ENCODE measurements around the gene KDELR1. TPM values are rescaled to one million over a fixed set of nuclear protein-coding genes. Genes with fewer than 3 reads are reported as not detected.

KDELR1 gene
- total RNA-seq, 2 donors from 2014 or later = 233 to 249 TPM

DNA sequence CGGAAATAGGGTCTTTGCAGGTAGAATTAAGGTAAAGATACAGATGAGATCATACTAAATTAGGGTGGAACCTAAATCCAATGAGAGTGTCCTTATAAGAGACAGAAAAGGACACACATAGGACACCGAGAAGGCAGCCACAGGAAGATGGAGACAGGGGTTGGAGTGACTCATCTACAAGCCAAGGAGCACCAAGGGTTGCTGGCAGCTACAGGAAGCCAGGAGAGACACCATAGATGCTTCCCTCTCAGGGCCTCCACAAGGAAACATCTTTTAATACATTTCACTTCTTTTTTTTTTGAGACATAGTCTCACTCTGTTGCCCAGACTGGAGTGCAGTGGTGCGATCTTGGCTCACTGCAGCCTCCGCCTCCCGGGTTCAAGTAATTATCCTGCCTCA, 37.7 kb downstream of the KDELR1 start:
- TF ChIP-seq, protein P1, sequence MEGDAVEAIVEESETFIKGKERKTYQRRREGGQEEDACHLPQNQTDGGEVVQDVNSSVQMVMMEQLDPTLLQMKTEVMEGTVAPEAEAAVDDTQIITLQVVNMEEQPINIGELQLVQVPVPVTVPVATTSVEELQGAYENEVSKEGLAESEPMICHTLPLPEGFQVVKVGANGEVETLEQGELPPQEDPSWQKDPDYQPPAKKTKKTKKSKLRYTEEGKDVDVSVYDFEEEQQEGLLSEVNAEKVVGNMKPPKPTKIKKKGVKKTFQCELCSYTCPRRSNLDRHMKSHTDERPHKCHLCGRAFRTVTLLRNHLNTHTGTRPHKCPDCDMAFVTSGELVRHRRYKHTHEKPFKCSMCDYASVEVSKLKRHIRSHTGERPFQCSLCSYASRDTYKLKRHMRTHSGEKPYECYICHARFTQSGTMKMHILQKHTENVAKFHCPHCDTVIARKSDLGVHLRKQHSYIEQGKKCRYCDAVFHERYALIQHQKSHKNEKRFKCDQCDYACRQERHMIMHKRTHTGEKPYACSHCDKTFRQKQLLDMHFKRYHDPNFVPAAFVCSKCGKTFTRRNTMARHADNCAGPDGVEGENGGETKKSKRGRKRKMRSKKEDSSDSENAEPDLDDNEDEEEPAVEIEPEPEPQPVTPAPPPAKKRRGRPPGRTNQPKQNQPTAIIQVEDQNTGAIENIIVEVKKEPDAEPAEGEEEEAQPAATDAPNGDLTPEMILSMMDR (IDR thresholded peaks at IDR 0.05) = no peak
- Histone ChIP-seq H3K27me3 (no peaks in the 10 kb centered on the region), H3K9me3 (no peaks in the 10 kb centered on the region), H3K4me1 (no peaks in the 10 kb centered on the region), H3K27ac (no peak overlapping the region), H3K4me3 (no peak overlapping the region), H3K36me3 (no peaks in the 10 kb centered on the region), H3K9ac (ENCODE audit: low read depth in 2 of 2, low read length in 2 of 2) (no peak overlapping the region)
- DNase-seq = no peak
- intact Hi-C loops (cut with DNase I) = loop anchor here (5.0 kb wide), 1 partner anchor 39 kb away; the partner anchor contains the start of genes GRIN2D and KDELR1

DNA sequence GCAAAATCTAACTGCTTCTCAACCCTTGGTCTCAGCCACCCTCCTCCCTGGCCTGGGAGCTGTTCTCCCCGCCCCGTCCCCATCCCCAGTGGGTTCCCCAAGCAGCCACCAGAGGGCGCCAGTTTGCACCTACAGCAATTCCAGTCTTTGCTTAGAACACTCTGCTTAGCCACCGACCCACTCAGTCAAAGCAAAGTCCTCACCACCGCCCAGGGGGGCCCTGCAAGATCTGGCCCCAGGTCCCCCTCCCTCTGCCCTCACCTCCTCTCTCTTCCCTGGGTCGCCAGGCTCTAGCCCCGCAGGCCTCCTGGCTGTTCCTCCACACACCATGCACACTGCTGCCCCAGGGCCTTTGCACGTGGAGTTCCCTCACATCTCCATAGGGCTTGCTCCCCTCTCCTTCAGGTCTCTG, 40.0 kb downstream of the KDELR1 start:
- Histone ChIP-seq H3K27ac (no peak overlapping the region), H3K27me3 (no peaks in the 10 kb centered on the region), H3K4me3 (no peak overlapping the region), H3K9ac (ENCODE audit: low read depth in 2 of 2, low read length in 2 of 2) (no peak overlapping the region), H3K4me1 (no peaks in the 10 kb centered on the region), H3K36me3 (no peaks in the 10 kb centered on the region), H3K9me3 (no peaks in the 10 kb centered on the region)
- intact Hi-C loops (cut with DNase I) = loop anchor here (5.0 kb wide), 1 partner anchor 41 kb away; the partner anchor contains the start of genes GRIN2D and KDELR1
- TF ChIP-seq, protein P1 (IDR thresholded peaks at IDR 0.05) = peak; percentile 88
- peak; percentile 87 for DNase-seq

DNA sequence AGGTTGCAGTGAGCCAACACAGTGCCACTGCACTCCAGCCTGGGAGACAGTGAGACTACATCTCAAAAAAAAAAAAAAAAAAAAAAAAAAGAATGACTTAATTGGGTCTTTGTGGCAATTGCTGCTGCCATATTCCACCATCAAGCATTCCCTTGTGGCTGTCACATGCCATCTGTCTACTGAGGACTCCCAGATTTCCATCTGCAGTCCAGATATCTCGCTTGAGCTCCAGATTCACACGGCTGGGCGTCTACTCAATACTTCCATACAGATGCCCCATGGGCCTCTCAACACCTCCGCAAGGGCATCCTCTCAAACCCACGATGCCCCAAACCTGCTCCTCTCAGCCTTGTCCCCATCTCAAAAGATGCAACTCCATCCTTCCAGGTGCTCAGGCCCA, 40.5 kb downstream of the KDELR1 start:
- no peak overlapping the region for H3K4me3 ChIP-seq
- H3K4me1 ChIP-seq = no peaks in the 10 kb centered on the region
- H3K9me3 ChIP-seq = no peaks in the 10 kb centered on the region
- TF ChIP-seq, protein P1 (IDR thresholded peaks at IDR 0.05) = no peak
- no peak overlapping the region for H3K9ac ChIP-seq (ENCODE audit: low read depth in 2 of 2, low read length in 2 of 2)
- no peaks in the 10 kb centered on the region for H3K36me3 ChIP-seq
- no peaks in the 10 kb centered on the region for H3K27me3 ChIP-seq
- intact Hi-C loops (cut with DNase I) = loop anchor here (5.0 kb wide), 1 partner anchor 41 kb away; the partner anchor contains the start of genes GRIN2D and KDELR1
- no peak overlapping the region for H3K27ac ChIP-seq
- no peak for DNase-seq

DNA sequence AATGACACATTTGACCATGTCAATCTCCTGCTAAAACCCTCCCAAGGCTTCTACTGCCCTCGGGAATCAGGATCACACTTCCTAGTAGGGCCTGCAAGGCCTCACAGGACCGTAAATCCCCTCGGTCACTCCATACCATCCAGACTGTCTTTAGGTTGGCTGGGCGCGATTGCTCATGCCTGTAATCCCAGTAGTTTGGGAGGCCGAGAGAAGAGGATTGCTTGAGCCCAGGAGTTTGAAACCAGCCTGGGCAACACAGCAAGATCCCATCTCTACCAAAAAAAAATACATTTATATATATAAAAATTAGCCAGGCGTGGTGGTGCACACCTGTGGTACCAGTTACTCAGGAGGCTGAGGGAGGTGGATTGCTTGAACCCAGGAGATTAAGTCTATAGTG, 42.6 kb downstream of the KDELR1 start:
- no peaks in the 10 kb centered on the region for H3K9me3 ChIP-seq
- H3K27me3 ChIP-seq = no peaks in the 10 kb centered on the region
- no peak overlapping the region for H3K27ac ChIP-seq
- H3K4me3 ChIP-seq = no peak overlapping the region
- intact Hi-C loops (cut with DNase I) = loop anchor here (10.0 kb wide), 1 partner anchor 84 kb away; no protein-coding TSS in a partner anchor
- DNase-seq = no peak
- no peaks in the 10 kb centered on the region for H3K4me1 ChIP-seq
- no peak overlapping the region for H3K9ac ChIP-seq (ENCODE audit: low read depth in 2 of 2, low read length in 2 of 2)
- no peaks in the 10 kb centered on the region for H3K36me3 ChIP-seq
- TF ChIP-seq, protein P1 (IDR thresholded peaks at IDR 0.05) = no peak

DNA sequence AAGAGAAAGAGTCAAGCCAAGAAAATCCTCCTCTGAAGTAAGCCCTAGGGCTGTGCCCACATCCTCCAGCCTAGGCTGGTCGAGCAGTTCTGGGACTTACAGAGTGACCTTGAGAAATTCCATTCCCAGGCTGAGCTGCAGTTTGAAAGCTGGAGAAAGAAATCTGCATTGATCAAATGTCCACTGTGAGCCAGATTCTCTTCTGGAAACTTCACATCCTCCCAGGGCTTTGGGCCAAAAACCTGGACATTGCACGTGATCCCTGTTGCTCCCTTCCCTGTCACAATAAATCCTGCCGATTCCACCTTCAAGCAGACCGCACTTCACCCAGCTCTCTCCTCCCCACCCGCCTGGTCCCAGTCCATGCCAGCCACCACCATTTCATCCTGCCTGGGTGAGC, 43.3 kb downstream of the KDELR1 start:
- DNase-seq = no peak
- no peak overlapping the region for H3K9ac ChIP-seq (ENCODE audit: low read depth in 2 of 2, low read length in 2 of 2)
- H3K27me3 ChIP-seq = no peaks in the 10 kb centered on the region
- no peak overlapping the region for H3K27ac ChIP-seq
- TF ChIP-seq, protein P1 (IDR thresholded peaks at IDR 0.05) = no peak
- H3K4me1 ChIP-seq = no peaks in the 10 kb centered on the region
- no peak overlapping the region for H3K4me3 ChIP-seq
- H3K36me3 ChIP-seq = no peaks in the 10 kb centered on the region
- intact Hi-C loops (cut with DNase I) = loop anchor here (10.0 kb wide), 1 partner anchor 83 kb away; no protein-coding TSS in a partner anchor
- no peaks in the 10 kb centered on the region for H3K9me3 ChIP-seq

All from colonic mucosa (tissue), 4 donors.